Erythroblast (primary cell): ENCODE results near the gene SKI.

Experiments used
- GATA1 ChIP-seq: IDR thresholded peaks from 2 replicates; pipeline ENCODE4 v1.6.1; 2011; ENCODE audit warnings: low read depth, mild to moderate bottlenecking, control low read depth, low read length, moderate library complexity
- POLR2A ChIP-seq: IDR thresholded peaks from 2 replicates; pipeline ENCODE4 v1.6.1; 2011; ENCODE audit warnings: mild to moderate bottlenecking, low read length

GRCh38 chr1:2273401-2274090 is 45.4 kb downstream of the SKI start:
- TF ChIP-seq POLR2A (no peak), GATA1 (no peak)
